Breast epithelium (tissue), 4 donors: Measurements from ENCODE around the gene HCN4. TPM values are rescaled to one million over a fixed set of nuclear protein-coding genes. Genes with fewer than 3 reads are reported as not detected.

Experiments
- DNase-seq, 2 donors: peaks; one replicate each; pipeline ENCODE4 v3.0.0-alpha.2; 2019; ENCODE audit warnings: low spot score in 2 of 2
- H3K27ac ChIP-seq, 2 donors: fragments of 200-600 bp; sonication (generic) in 1 of 2; one replicate each; pipeline ENCODE4 v1.5.1; 2016 to 2019; ENCODE audit warnings: mild to moderate bottlenecking in 1 of 2
- H3K27me3 ChIP-seq, 2 donors: fragments of 200-600 bp; sonication (generic) in 1 of 2; one replicate each; pipeline versions ENCODE4 v1.5.1 to v1.6.0; 2017 to 2019; ENCODE audit warnings: control low read depth in 1 of 2, mild to moderate bottlenecking in 1 of 2
- H3K36me3 ChIP-seq: fragments of 200-600 bp; one replicate; pipeline ENCODE4 v1.5.1; 2019
- H3K4me1 ChIP-seq, 2 donors: fragments of 200-600 bp; sonication (generic); one replicate each; pipeline ENCODE4 v1.5.1; 2016 to 2019; ENCODE audit warnings: control low read depth in 1 of 2
- H3K4me3 ChIP-seq, 3 donors: fragments of 200-600 bp; sonication (generic); 1 replicate in 2 of 3; 2 replicates in 1 of 3; pipeline ENCODE4 v1.5.1; 2016 to 2019; ENCODE audit warnings: mild to moderate bottlenecking in 3 of 3, moderate library complexity in 2 of 3
- H3K9me3 ChIP-seq, 2 donors: fragments of 200-600 bp; sonication (generic) in 1 of 2; one replicate each; pipeline ENCODE4 v1.5.1; 2016 to 2019; ENCODE audit warnings: control low read depth in 1 of 2
- CTCF ChIP-seq, 3 donors: fragments of 450-650 bp; IDR thresholded peaks; one replicate each; pipeline ENCODE4 v1.5.1; 2016 to 2017; ENCODE audit warnings: antibody characterized with exemption in 3 of 3, mild to moderate bottlenecking in 3 of 3, moderate library complexity in 3 of 3
- POLR2A ChIP-seq: fragments of 450-650 bp; IDR thresholded peaks from one replicate; pipeline ENCODE4 v1.6.1; 2016; ENCODE audit warnings: antibody characterized with exemption, mild to moderate bottlenecking, moderate library complexity
- POLR2AphosphoS5 ChIP-seq, 3 donors: sonication (generic); formaldehyde crosslinking; IDR thresholded peaks; one replicate each; pipeline ENCODE4 v1.6.1; 2017; ENCODE audit warnings: antibody characterized with exemption in 3 of 3
- intact Hi-C: fragments of 100-400 bp; cut with DNase I; formaldehyde crosslinking; loops from one replicate; pipeline ENCODE4 v1.15.1; 2023; ENCODE audit warnings: low total_unique reads
- total RNA-seq, 3 donors: library from RNA; depleted of rRNA; stranded (reverse); fragments of >200 nt; gene quantifications; one replicate each; pipeline ENCODE4 v1.1.0, GENCODE V29; 2016

HCN4 gene
- total RNA-seq, 3 donors from 2014 or later, result not detected

- no peaks in the 10 kb centered on the region for H3K27me3 ChIP-seq
- H3K4me1 ChIP-seq, result no peaks in the 10 kb centered on the region
- no peaks in the 10 kb centered on the region for H3K36me3 ChIP-seq
- no peak overlapping the region for H3K4me3 ChIP-seq
- no peak overlapping the region for H3K27ac ChIP-seq
- TF ChIP-seq POLR2AphosphoS5 (IDR thresholded peaks at IDR 0.05) (no peak), POLR2A (no peak), CTCF (IDR thresholded peaks at IDR 0.05) (no peak)
- DNase-seq, result no peak
- intact Hi-C loops, result no loop called here
- H3K9me3 ChIP-seq, result no peaks in the 10 kb centered on the region
Observed at GRCh38 chr15:73333001-73333400, 35.8 kb downstream of the HCN4 start.

GRCh38 chr15:73331991-73332925, 36.5 kb downstream of the HCN4 start:
- Histone ChIP-seq H3K27me3 (no peaks in the 10 kb centered on the region), H3K27ac (no peak overlapping the region), H3K9me3 (no peaks in the 10 kb centered on the region), H3K4me3 (no peak overlapping the region), H3K4me1 (no peaks in the 10 kb centered on the region), H3K36me3 (no peaks in the 10 kb centered on the region)
- TF ChIP-seq POLR2A (no peak), POLR2AphosphoS5 (IDR thresholded peaks at IDR 0.05) (no peak), CTCF (IDR thresholded peaks at IDR 0.05) (no peak)
- no peak for DNase-seq
- intact Hi-C loops, result no loop called here

GRCh38 chr15:73331501-73331900, 37.3 kb downstream of the HCN4 start:
- intact Hi-C loops, result no loop called here
- H3K9me3 ChIP-seq, result no peaks in the 10 kb centered on the region
- no peak overlapping the region for H3K27ac ChIP-seq
- no peaks in the 10 kb centered on the region for H3K36me3 ChIP-seq
- H3K4me1 ChIP-seq, result no peaks in the 10 kb centered on the region
- DNase-seq, result no peak
- H3K27me3 ChIP-seq, result no peaks in the 10 kb centered on the region
- H3K4me3 ChIP-seq, result no peak overlapping the region
- TF ChIP-seq CTCF (IDR thresholded peaks at IDR 0.05), result no peak
- TF ChIP-seq POLR2A, result no peak
- no peak for TF ChIP-seq POLR2AphosphoS5 (IDR thresholded peaks at IDR 0.05)

GRCh38 chr15:73330206-73331051, 38.3 kb downstream of the HCN4 start:
- Histone ChIP-seq H3K27me3 (peaks cover 0 to 7% of the 10 kb centered on the region in 2 donors), H3K27ac (no peak overlapping the region), H3K4me3 (no peak overlapping the region), H3K36me3 (no peaks in the 10 kb centered on the region), H3K4me1 (no peaks in the 10 kb centered on the region), H3K9me3 (no peaks in the 10 kb centered on the region)
- no peak for TF ChIP-seq CTCF (IDR thresholded peaks at IDR 0.05)
- no peak for TF ChIP-seq POLR2A
- no peak for TF ChIP-seq POLR2AphosphoS5 (IDR thresholded peaks at IDR 0.05)
- no peak for DNase-seq
- intact Hi-C loops, result no loop called here
